ENCODE measurements around the gene GJD2.

The GJD2 gene

GRCh38 chr15:34757262-34757661, 2.5 kb upstream of the GJD2 start:
- Histone ChIP-seq H3K9me3 (ENCODE audit: insufficient read depth, low read length) (no peaks in the 10 kb centered on the region), H3K4me3 (ENCODE audit: insufficient read length, low read depth) (no peak overlapping the region), H3K4me1 (ENCODE audit: insufficient read depth, insufficient read length) (no peaks in the 10 kb centered on the region), H3K9ac (ENCODE audit: insufficient read length, low read depth) (no peak overlapping the region), H3K27me3 (ENCODE audit: insufficient read depth, insufficient read length) (peaks cover 57% of the 10 kb centered on the region), H3K36me3 (ENCODE audit: insufficient read depth, insufficient read length, low read length) (no peaks in the 10 kb centered on the region)
- TF ChIP-seq YY1 (IDR thresholded peaks at IDR 0.05; ENCODE audit: insufficient read depth, insufficient read length), result no peak
- DNase-seq (ENCODE audit: low read depth, low spot score), result no peak

GRCh38 chr15:34755419-34755773, 598 bp upstream of the GJD2 start:
- H3K4me1 ChIP-seq (ENCODE audit: insufficient read depth, insufficient read length), result no peaks in the 10 kb centered on the region
- TF ChIP-seq SUZ12 (IDR thresholded peaks at IDR 0.05; ENCODE audit: extremely low read depth, insufficient read depth, insufficient read length) (peak; percentile 9), ZNF274 (IDR thresholded peaks at IDR 0.05; ENCODE audit: low read depth, low read length) (no peak)
- H3K9me3 ChIP-seq (ENCODE audit: insufficient read depth, low read length), result no peaks in the 10 kb centered on the region
- no peak for DNase-seq (ENCODE audit: low read depth, low spot score)
- peaks cover 57% of the 10 kb centered on the region for H3K27me3 ChIP-seq (ENCODE audit: insufficient read depth, insufficient read length)
- peak overlapping the region; percentile 40 for H3K4me3 ChIP-seq (ENCODE audit: insufficient read length, low read depth)
- H3K9ac ChIP-seq (ENCODE audit: insufficient read length, low read depth), result peak overlapping the region; percentile 56
- no peaks in the 10 kb centered on the region for H3K36me3 ChIP-seq (ENCODE audit: insufficient read depth, insufficient read length, low read length)

- TF ChIP-seq ZNF274 (IDR thresholded peaks at IDR 0.05; ENCODE audit: low read depth, low read length) (no peak), YY1 (IDR thresholded peaks at IDR 0.05; ENCODE audit: insufficient read depth, insufficient read length) (no peak), SUZ12 (IDR thresholded peaks at IDR 0.05; ENCODE audit: extremely low read depth, insufficient read depth, insufficient read length) (no peak)
- peak overlapping the region; percentile 40 for H3K4me3 ChIP-seq (ENCODE audit: insufficient read length, low read depth)
- peaks cover 57% of the 10 kb centered on the region for H3K27me3 ChIP-seq (ENCODE audit: insufficient read depth, insufficient read length)
- H3K4me1 ChIP-seq (ENCODE audit: insufficient read depth, insufficient read length), result no peaks in the 10 kb centered on the region
- no peak overlapping the region for H3K9ac ChIP-seq (ENCODE audit: insufficient read length, low read depth)
- H3K9me3 ChIP-seq (ENCODE audit: insufficient read depth, low read length), result no peaks in the 10 kb centered on the region
- no peaks in the 10 kb centered on the region for H3K36me3 ChIP-seq (ENCODE audit: insufficient read depth, insufficient read length, low read length)
- no peak for DNase-seq (ENCODE audit: low read depth, low spot score)
Observed at GRCh38 chr15:34754171-34754601, 612 bp downstream of the GJD2 start.

GRCh38 chr15:34753236-34753894, 1.4 kb downstream of the GJD2 start:
- no peaks in the 10 kb centered on the region for H3K9me3 ChIP-seq (ENCODE audit: insufficient read depth, low read length)
- no peaks in the 10 kb centered on the region for H3K36me3 ChIP-seq (ENCODE audit: insufficient read depth, insufficient read length, low read length)
- no peaks in the 10 kb centered on the region for H3K4me1 ChIP-seq (ENCODE audit: insufficient read depth, insufficient read length)
- H3K4me3 ChIP-seq (ENCODE audit: insufficient read length, low read depth), result no peak overlapping the region
- H3K9ac ChIP-seq (ENCODE audit: insufficient read length, low read depth), result no peak overlapping the region
- TF ChIP-seq SUZ12 (IDR thresholded peaks at IDR 0.05; ENCODE audit: extremely low read depth, insufficient read depth, insufficient read length) (no peak), YY1 (IDR thresholded peaks at IDR 0.05; ENCODE audit: insufficient read depth, insufficient read length) (no peak), ZNF274 (IDR thresholded peaks at IDR 0.05; ENCODE audit: low read depth, low read length) (no peak)
- H3K27me3 ChIP-seq (ENCODE audit: insufficient read depth, insufficient read length), result peaks cover 53% of the 10 kb centered on the region
- DNase-seq (ENCODE audit: low read depth, low spot score), result peak; percentile 46

- H3K27me3 ChIP-seq (ENCODE audit: insufficient read depth, insufficient read length), result peaks cover 17% of the 10 kb centered on the region
- no peak for DNase-seq (ENCODE audit: low read depth, low spot score)
Observed at GRCh38 chr15:34749691-34750090, 5.1 kb downstream of the GJD2 start.

GRCh38 chr15:34739346-34739745, 15.5 kb downstream of the GJD2 start:
- Histone ChIP-seq H3K9ac (ENCODE audit: insufficient read length, low read depth) (no peak overlapping the region), H3K9me3 (ENCODE audit: insufficient read depth, low read length) (no peaks in the 10 kb centered on the region), H3K36me3 (ENCODE audit: insufficient read depth, insufficient read length, low read length) (no peaks in the 10 kb centered on the region), H3K27me3 (ENCODE audit: insufficient read depth, insufficient read length) (no peaks in the 10 kb centered on the region), H3K4me3 (ENCODE audit: insufficient read length, low read depth) (no peak overlapping the region), H3K4me1 (ENCODE audit: insufficient read depth, insufficient read length) (no peaks in the 10 kb centered on the region)
- no peak for DNase-seq (ENCODE audit: low read depth, low spot score)
- TF ChIP-seq ZNF274 (IDR thresholded peaks at IDR 0.05; ENCODE audit: low read depth, low read length) (no peak), SUZ12 (IDR thresholded peaks at IDR 0.05; ENCODE audit: extremely low read depth, insufficient read depth, insufficient read length) (no peak), YY1 (IDR thresholded peaks at IDR 0.05; ENCODE audit: insufficient read depth, insufficient read length) (no peak)

More at GRCh38 chr15:34749691-34750090, 5.1 kb downstream of the GJD2 start:
- Histone ChIP-seq H3K4me3 (ENCODE audit: insufficient read length, low read depth) (no peak overlapping the region), H3K9ac (ENCODE audit: insufficient read length, low read depth) (no peak overlapping the region), H3K4me1 (ENCODE audit: insufficient read depth, insufficient read length) (no peaks in the 10 kb centered on the region), H3K36me3 (ENCODE audit: insufficient read depth, insufficient read length, low read length) (no peaks in the 10 kb centered on the region), H3K9me3 (ENCODE audit: insufficient read depth, low read length) (no peaks in the 10 kb centered on the region)
- TF ChIP-seq SUZ12 (IDR thresholded peaks at IDR 0.05; ENCODE audit: extremely low read depth, insufficient read depth, insufficient read length), result no peak
- TF ChIP-seq YY1 (IDR thresholded peaks at IDR 0.05; ENCODE audit: insufficient read depth, insufficient read length), result no peak
- no peak for TF ChIP-seq ZNF274 (IDR thresholded peaks at IDR 0.05; ENCODE audit: low read depth, low read length)

- TF ChIP-seq YY1 (IDR thresholded peaks at IDR 0.05; ENCODE audit: insufficient read depth, insufficient read length), result no peak
- TF ChIP-seq SUZ12 (IDR thresholded peaks at IDR 0.05; ENCODE audit: extremely low read depth, insufficient read depth, insufficient read length), result no peak
- no peak for TF ChIP-seq ZNF274 (IDR thresholded peaks at IDR 0.05; ENCODE audit: low read depth, low read length)
- no peaks in the 10 kb centered on the region for H3K36me3 ChIP-seq (ENCODE audit: insufficient read depth, insufficient read length, low read length)
- no peak overlapping the region for H3K9ac ChIP-seq (ENCODE audit: insufficient read length, low read depth)
- H3K4me1 ChIP-seq (ENCODE audit: insufficient read depth, insufficient read length), result no peaks in the 10 kb centered on the region
- no peaks in the 10 kb centered on the region for H3K9me3 ChIP-seq (ENCODE audit: insufficient read depth, low read length)
- no peak overlapping the region for H3K4me3 ChIP-seq (ENCODE audit: insufficient read length, low read depth)
- no peaks in the 10 kb centered on the region for H3K27me3 ChIP-seq (ENCODE audit: insufficient read depth, insufficient read length)
- no peak for DNase-seq (ENCODE audit: low read depth, low spot score)
Observed at GRCh38 chr15:34738002-34738401, 16.8 kb downstream of the GJD2 start.

Data from NT2/D1 (cell line).